Sigmoid colon (tissue), 7 donors: ENCODE measurements around the gene PHLDB2. TPM values are rescaled to one million over a fixed set of nuclear protein-coding genes. Genes with fewer than 3 reads are reported as not detected.
A peak's percentile ranks its signal among the peaks of the same experiment; 100 is the strongest.

Experiments
- DNase-seq: peaks from one replicate; pipeline ENCODE4 v3.0.0-alpha.2; 2019
- H3K27ac ChIP-seq, 4 donors: fragments of 200-600 bp; sonication (generic); one replicate each; pipeline ENCODE4 v1.5.1; 2016 to 2019; ENCODE audit warnings: mild to moderate bottlenecking in 1 of 4
- H3K27me3 ChIP-seq, 3 donors: fragments of 200-600 bp; sonication (generic); one replicate each; pipeline ENCODE4 v1.5.1; 2019; ENCODE audit warnings: mild to moderate bottlenecking in 1 of 3
- H3K36me3 ChIP-seq, 4 donors: fragments of 200-600 bp; sonication (generic); one replicate each; pipeline ENCODE4 v1.5.1; 2016 to 2019
- H3K4me1 ChIP-seq, 4 donors: fragments of 200-600 bp; sonication (generic); one replicate each; pipeline ENCODE4 v1.5.1; 2017 to 2019
- H3K4me3 ChIP-seq, 4 donors: fragments of 200-600 bp; sonication (generic); one replicate each; pipeline ENCODE4 v1.5.1; 2017 to 2019; ENCODE audit warnings: mild to moderate bottlenecking in 2 of 4, moderate library complexity in 1 of 4
- H3K9me3 ChIP-seq, 4 donors: fragments of 200-600 bp in 3 of 4; sonication (generic) in 3 of 4; one replicate each; pipeline versions ENCODE4 v1.5.1 to v1.6.1; 2013 to 2019
- EP300 ChIP-seq, 4 donors: sonication (generic); formaldehyde crosslinking; IDR thresholded peaks; one replicate each; pipeline ENCODE4 v1.6.1; 2017; ENCODE audit warnings: antibody characterized with exemption in 4 of 4
- POLR2A ChIP-seq, 2 donors: fragments of 450-650 bp; IDR thresholded peaks; one replicate each; pipeline ENCODE4 v1.6.1; 2016; ENCODE audit warnings: antibody characterized with exemption in 2 of 2, mild to moderate bottlenecking in 2 of 2, moderate library complexity in 2 of 2
- POLR2AphosphoS5 ChIP-seq, 4 donors: sonication (generic); formaldehyde crosslinking; IDR thresholded peaks; one replicate each; pipeline ENCODE4 v1.6.1; 2017; ENCODE audit warnings: antibody characterized with exemption in 4 of 4
- whole genome bisulfite sequencing, 2 donors: extraction: QIAGEN DNeasy Blood & Tissue Kit; methylation state at CpG; one replicate each; pipeline ENCODE4 v1.1.7; 2013; 5-methylcytosine and 5-hydroxymethylcytosine counted together
- intact Hi-C: fragments of 100-400 bp; cut with DNase I; formaldehyde crosslinking; loops from one replicate; pipeline ENCODE4 v1.15.1; 2023
- polyA plus RNA-seq, 3 donors: library from polyadenylated mRNA; stranded (reverse); fragments of 200-250 nt; gene quantifications; one replicate each; pipeline ENCODE4 v1.2.3, GENCODE V29; 2013
- total RNA-seq, 4 donors: library from RNA; depleted of rRNA; stranded (reverse); fragments of >200 nt; gene quantifications; one replicate each; pipeline ENCODE4 v1.1.0, GENCODE V29; 2016
- TF ChIP-seq, protein P1 (sequence below), 4 experiments: fragments of 450-650 bp in 3 of 4; fragments of 200-600 bp in 1 of 4; IDR thresholded peaks; one replicate each; pipeline ENCODE4 v1.5.1; 2016 to 2019; ENCODE audit warnings: antibody characterized with exemption in 4 of 4, mild to moderate bottlenecking in 3 of 4, moderate library complexity in 2 of 4
- donor health status: healthy with polysubstance abuse.
- donor health status: Bipolar disorder and iron deficiency.
- donor health status: healthy.

The PHLDB2 gene
- total and polyA plus RNA-seq, 7 donors = 4.4 to 471 (median 120) TPM

DNA sequence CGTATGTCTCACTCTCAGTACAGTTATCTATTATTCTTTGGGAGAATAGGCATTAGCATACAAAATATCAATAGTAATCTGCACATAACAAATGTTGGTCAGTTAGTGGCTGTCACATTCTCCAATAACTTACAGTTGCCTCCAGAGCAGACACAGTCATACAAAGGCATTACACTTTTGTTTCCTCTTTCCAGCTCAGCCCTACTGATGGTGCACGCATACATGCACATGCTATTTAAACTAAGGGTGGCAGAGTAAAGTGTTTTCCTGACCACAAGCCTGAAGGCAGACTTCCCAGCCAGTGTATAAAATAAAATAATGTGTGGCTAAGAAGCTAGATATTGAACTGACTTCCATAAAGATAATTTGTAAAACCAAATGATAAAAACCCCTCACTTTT lies 47.6 kb downstream of the PHLDB2 start:
- intact Hi-C loops = loop anchor here (5.0 kb wide), 1 partner anchor 39 kb away; no protein-coding TSS in a partner anchor
- TF ChIP-seq POLR2AphosphoS5 (IDR thresholded peaks at IDR 0.05) (no peak), EP300 (IDR thresholded peaks at IDR 0.05) (no peak), POLR2A (IDR thresholded peaks at IDR 0.05) (no peak)
- TF ChIP-seq, protein P1, sequence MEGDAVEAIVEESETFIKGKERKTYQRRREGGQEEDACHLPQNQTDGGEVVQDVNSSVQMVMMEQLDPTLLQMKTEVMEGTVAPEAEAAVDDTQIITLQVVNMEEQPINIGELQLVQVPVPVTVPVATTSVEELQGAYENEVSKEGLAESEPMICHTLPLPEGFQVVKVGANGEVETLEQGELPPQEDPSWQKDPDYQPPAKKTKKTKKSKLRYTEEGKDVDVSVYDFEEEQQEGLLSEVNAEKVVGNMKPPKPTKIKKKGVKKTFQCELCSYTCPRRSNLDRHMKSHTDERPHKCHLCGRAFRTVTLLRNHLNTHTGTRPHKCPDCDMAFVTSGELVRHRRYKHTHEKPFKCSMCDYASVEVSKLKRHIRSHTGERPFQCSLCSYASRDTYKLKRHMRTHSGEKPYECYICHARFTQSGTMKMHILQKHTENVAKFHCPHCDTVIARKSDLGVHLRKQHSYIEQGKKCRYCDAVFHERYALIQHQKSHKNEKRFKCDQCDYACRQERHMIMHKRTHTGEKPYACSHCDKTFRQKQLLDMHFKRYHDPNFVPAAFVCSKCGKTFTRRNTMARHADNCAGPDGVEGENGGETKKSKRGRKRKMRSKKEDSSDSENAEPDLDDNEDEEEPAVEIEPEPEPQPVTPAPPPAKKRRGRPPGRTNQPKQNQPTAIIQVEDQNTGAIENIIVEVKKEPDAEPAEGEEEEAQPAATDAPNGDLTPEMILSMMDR (IDR thresholded peaks at IDR 0.05) = no peak
- no peak overlapping the region for H3K4me3 ChIP-seq
- H3K36me3 ChIP-seq = peaks cover 0 to 17% (median 0%) of the 10 kb centered on the region in 4 donors
- H3K27me3 ChIP-seq = no peaks in the 10 kb centered on the region
- DNase-seq = no peak
- no peaks in the 10 kb centered on the region for H3K9me3 ChIP-seq
- peaks cover 0 to 77% (median 50%) of the 10 kb centered on the region in 4 donors for H3K4me1 ChIP-seq
- WGBS, 2 donors = 60 to 91% methylated on average over 2 of the region's 2 CpGs
- peak overlapping the region in 2 of 4 donors; percentile 1 to 68 for H3K27ac ChIP-seq

DNA sequence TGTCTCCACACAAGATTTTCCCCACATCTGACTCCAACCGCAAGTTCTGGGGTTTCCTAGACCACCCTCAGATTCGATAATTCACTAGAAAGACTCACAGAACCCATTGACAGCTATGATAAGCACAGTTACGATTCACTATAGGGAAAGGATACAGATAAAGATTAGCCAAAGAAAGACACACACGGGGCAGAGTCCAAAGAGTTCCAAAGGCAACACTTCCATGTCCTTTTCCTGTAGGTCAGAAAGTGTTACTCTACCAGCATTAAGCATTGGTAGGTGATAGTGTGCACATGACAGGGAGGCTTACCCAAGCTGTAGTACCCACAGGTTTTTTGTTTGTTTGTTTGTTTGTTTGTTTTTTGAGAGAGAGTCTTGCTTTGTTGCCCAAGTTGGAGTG lies 48.1 kb downstream of the PHLDB2 start:
- H3K9me3 ChIP-seq = no peaks in the 10 kb centered on the region
- WGBS, 2 donors = 89% methylated on average over 4 of the region's 4 CpGs
- intact Hi-C loops = loop anchor here (5.0 kb wide), 1 partner anchor 40 kb away; no protein-coding TSS in a partner anchor
- H3K4me3 ChIP-seq = no peak overlapping the region
- H3K4me1 ChIP-seq = peaks cover 0 to 78% (median 55%) of the 10 kb centered on the region in 4 donors
- H3K27me3 ChIP-seq = no peaks in the 10 kb centered on the region
- H3K36me3 ChIP-seq = peaks cover 0 to 17% (median 0%) of the 10 kb centered on the region in 4 donors
- no peak for DNase-seq
- no peak for TF ChIP-seq POLR2AphosphoS5 (IDR thresholded peaks at IDR 0.05)
- TF ChIP-seq POLR2A (IDR thresholded peaks at IDR 0.05) = no peak
- TF ChIP-seq EP300 (IDR thresholded peaks at IDR 0.05) = no peak
- TF ChIP-seq, protein P1 (IDR thresholded peaks at IDR 0.05) = no peak
- H3K27ac ChIP-seq = peak overlapping the region in 2 of 4 donors; percentile 1 to 43

DNA sequence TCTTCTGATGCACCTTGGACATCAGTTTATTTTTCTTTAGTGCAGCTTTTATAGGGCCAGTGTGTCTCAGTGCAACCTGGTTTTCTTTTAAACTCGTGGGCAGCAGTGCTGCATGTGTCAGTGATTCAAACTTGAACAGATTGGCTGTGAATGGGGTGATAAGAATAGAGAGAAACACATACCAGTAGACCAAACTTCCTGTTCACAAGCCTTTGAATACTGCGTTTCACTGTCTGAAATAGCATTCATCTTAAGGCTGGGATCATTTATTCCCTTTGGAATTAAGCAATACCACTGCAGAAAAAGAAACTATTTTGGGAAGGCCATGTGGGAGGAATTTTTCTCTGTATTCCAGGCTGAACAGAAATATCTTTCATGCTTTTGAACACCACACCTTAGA lies 51.7 kb downstream of the PHLDB2 start:
- intact Hi-C loops = no loop called here
- WGBS, 2 donors = 19 to 51% methylated on average over 2 of the region's 2 CpGs
- Histone ChIP-seq H3K4me1 (peaks cover 0 to 83% (median 51%) of the 10 kb centered on the region in 4 donors), H3K36me3 (peaks cover 0 to 44% (median 3%) of the 10 kb centered on the region in 4 donors), H3K9me3 (no peaks in the 10 kb centered on the region), H3K27me3 (no peaks in the 10 kb centered on the region), H3K27ac (peak overlapping the region; percentile 38 to 72 (median 60)), H3K4me3 (no peak overlapping the region)
- TF ChIP-seq EP300 (IDR thresholded peaks at IDR 0.05) (no peak), POLR2AphosphoS5 (IDR thresholded peaks at IDR 0.05) (peak in 2 of 4 donors; percentile 11 to 20), POLR2A (IDR thresholded peaks at IDR 0.05) (no peak)
- TF ChIP-seq, protein P1 (IDR thresholded peaks at IDR 0.05) = no peak
- no peak for DNase-seq

DNA sequence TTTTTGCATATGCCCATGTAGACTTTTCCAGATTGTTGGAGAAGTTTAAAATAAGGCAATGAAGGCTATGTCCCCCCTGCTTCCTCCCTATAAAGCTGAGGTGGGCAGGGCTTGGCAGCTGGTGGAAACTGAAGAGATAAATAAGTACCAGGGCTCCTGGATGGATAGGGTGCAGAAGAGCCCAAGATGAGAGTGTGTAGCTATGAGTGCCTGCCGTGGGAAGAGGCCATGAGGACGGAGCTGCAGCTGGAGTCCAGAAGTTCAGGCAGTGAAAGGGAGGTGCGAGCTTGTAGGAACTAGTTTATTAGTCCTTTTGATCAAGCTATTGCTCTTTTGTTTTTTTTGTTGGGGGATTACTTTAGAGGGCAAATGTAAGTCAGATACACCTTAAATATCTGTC lies 52.4 kb downstream of the PHLDB2 start:
- H3K4me1 ChIP-seq = peaks cover 0 to 83% (median 58%) of the 10 kb centered on the region in 4 donors
- H3K9me3 ChIP-seq = no peaks in the 10 kb centered on the region
- TF ChIP-seq POLR2AphosphoS5 (IDR thresholded peaks at IDR 0.05) = no peak
- no peak for TF ChIP-seq POLR2A (IDR thresholded peaks at IDR 0.05)
- TF ChIP-seq, protein P1 (IDR thresholded peaks at IDR 0.05) = no peak
- TF ChIP-seq EP300 (IDR thresholded peaks at IDR 0.05) = no peak
- H3K27me3 ChIP-seq = no peaks in the 10 kb centered on the region
- intact Hi-C loops = no loop called here
- peak overlapping the region; percentile 38 to 72 (median 60) for H3K27ac ChIP-seq
- 81 to 86% methylated on average over 3 of the region's 3 CpGs for WGBS, 2 donors
- DNase-seq = no peak
- no peak overlapping the region for H3K4me3 ChIP-seq
- peaks cover 0 to 44% (median 3%) of the 10 kb centered on the region in 4 donors for H3K36me3 ChIP-seq
